ENCODE results near the gene NTN3. TPM values are rescaled to one million over a fixed set of nuclear protein-coding genes. Genes with fewer than 3 reads are reported as not detected.

The NTN3 gene
- total RNA-seq, 1 experiment from 2014 or later = not detected

DNA sequence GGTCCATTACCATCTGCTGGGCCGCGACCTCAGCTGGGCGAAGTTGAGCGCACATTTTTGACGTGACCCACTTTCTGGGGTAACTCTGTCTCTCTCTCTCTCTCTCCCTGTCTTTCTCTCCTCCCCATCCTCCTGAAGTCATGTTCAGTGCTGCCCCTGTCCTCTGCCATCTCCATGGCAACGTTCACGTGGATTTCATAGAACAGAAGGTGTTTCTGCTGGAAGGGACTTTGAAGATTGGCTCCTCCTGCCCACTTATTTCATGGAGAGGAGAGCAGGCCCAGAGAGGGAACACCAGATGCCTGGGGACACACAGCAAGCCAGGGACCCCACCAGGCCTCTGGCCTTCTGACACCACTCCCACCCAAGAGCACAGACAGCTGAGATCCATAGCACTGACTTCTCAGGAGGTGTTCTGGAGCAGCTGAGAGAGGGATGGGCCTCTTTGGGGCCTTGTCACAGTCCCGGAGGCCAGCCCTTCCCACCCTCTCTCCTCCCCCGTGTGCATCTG lies 46.0 kb upstream of the NTN3 start:
- no peaks in the 10 kb centered on the region for H3K36me3 Mint-ChIP-seq (ENCODE audit: insufficient read depth, unreplicated experiment)
- H3K9me3 Mint-ChIP-seq (ENCODE audit: unreplicated experiment) = no peaks in the 10 kb centered on the region
- POLR2A ChIA-PET = no interaction called here
- no TSS peak for BruUV-seq (replicated peaks)
- CTCF ChIA-PET = no interaction called here
- peaks cover 16% of the 10 kb centered on the region for H3K4me1 Mint-ChIP-seq (ENCODE audit: insufficient read depth, unreplicated experiment)
- TF ChIP-seq, protein P1, sequence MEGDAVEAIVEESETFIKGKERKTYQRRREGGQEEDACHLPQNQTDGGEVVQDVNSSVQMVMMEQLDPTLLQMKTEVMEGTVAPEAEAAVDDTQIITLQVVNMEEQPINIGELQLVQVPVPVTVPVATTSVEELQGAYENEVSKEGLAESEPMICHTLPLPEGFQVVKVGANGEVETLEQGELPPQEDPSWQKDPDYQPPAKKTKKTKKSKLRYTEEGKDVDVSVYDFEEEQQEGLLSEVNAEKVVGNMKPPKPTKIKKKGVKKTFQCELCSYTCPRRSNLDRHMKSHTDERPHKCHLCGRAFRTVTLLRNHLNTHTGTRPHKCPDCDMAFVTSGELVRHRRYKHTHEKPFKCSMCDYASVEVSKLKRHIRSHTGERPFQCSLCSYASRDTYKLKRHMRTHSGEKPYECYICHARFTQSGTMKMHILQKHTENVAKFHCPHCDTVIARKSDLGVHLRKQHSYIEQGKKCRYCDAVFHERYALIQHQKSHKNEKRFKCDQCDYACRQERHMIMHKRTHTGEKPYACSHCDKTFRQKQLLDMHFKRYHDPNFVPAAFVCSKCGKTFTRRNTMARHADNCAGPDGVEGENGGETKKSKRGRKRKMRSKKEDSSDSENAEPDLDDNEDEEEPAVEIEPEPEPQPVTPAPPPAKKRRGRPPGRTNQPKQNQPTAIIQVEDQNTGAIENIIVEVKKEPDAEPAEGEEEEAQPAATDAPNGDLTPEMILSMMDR (IDR thresholded peaks at IDR 0.05; ENCODE audit: unreplicated experiment) = no peak
- H3K4me3 Mint-ChIP-seq (ENCODE audit: unreplicated experiment) = no peak overlapping the region
- no peaks in the 10 kb centered on the region for H3K27me3 Mint-ChIP-seq (ENCODE audit: insufficient read depth, unreplicated experiment)
- intact Hi-C loops (cut with micrococcal nuclease) = no loop called here
- no peak for DNase-seq (ENCODE audit: unreplicated experiment)
- H3K27ac Mint-ChIP-seq (ENCODE audit: low read depth, unreplicated experiment) = no peak overlapping the region

DNA sequence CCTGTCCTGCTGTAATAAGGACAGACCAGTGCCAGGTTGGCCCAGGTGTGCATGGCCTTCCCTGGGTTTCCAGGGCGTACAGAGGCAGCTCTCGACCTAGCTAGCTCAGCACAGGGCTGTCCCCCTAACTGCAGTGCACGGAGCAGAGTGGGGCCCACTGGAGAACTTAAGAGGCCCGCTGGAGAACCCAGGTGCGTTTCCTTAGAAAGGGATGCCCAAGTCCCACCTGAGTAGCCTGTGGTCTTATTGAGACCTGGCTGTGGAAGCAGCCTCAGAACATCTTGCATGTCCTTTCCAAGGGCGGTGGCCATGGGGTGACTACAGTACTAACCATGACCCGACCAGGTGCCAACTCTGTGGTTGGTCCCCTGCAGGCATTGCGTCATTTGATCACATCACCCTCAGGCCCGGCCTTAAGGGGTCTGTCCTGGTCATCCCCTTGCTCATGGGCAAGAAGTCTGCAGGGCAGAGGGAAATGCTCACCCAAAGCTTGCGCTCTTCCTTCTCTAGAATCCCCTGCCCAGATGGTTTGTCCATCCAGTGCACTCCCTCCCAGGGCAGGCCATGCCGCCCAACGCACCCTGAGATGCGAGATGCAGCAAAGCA lies 45.2 kb upstream of the NTN3 start:
- no peak for DNase-seq (ENCODE audit: unreplicated experiment)
- H3K27me3 Mint-ChIP-seq (ENCODE audit: insufficient read depth, unreplicated experiment) = no peaks in the 10 kb centered on the region
- H3K36me3 Mint-ChIP-seq (ENCODE audit: insufficient read depth, unreplicated experiment) = no peaks in the 10 kb centered on the region
- POLR2A ChIA-PET = no interaction called here
- no peak overlapping the region for H3K4me3 Mint-ChIP-seq (ENCODE audit: unreplicated experiment)
- H3K4me1 Mint-ChIP-seq (ENCODE audit: insufficient read depth, unreplicated experiment) = peaks cover 20% of the 10 kb centered on the region
- H3K27ac Mint-ChIP-seq (ENCODE audit: low read depth, unreplicated experiment) = no peak overlapping the region
- TF ChIP-seq, protein P1 (IDR thresholded peaks at IDR 0.05; ENCODE audit: unreplicated experiment) = no peak
- no peaks in the 10 kb centered on the region for H3K9me3 Mint-ChIP-seq (ENCODE audit: unreplicated experiment)
- intact Hi-C loops (cut with micrococcal nuclease) = no loop called here
- CTCF ChIA-PET = interaction anchor here (0.5 kb wide), 1 partner anchor 44 kb away, joined by 3 read pairs; no protein-coding TSS in a partner anchor
- no TSS peak for BruUV-seq (replicated peaks)

DNA sequence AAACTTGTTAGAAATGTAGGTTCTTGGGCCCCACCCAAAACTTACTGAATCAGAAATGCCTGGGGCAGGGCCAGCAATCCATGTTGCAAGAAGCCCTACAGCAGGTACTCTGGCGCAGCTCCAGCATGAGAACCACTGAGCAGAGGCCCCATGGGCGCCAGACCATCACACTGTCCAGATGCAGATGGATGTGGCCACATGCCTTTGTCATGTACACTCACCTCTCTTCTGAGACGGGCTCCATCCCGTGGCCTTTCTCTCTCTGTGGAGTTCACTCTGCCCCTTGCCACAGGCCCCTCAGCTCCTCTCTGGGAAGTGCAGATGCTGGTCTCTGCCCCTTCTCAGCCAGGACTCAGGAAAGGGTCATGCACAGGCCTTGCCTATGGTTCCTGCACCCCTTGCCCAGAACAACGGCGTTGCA lies 44.1 kb upstream of the NTN3 start:
- Mint-ChIP-seq H3K36me3 (ENCODE audit: insufficient read depth, unreplicated experiment) (no peaks in the 10 kb centered on the region), H3K27ac (ENCODE audit: low read depth, unreplicated experiment) (no peak overlapping the region), H3K4me3 (ENCODE audit: unreplicated experiment) (no peak overlapping the region), H3K27me3 (ENCODE audit: insufficient read depth, unreplicated experiment) (no peaks in the 10 kb centered on the region), H3K4me1 (ENCODE audit: insufficient read depth, unreplicated experiment) (peaks cover 20% of the 10 kb centered on the region), H3K9me3 (ENCODE audit: unreplicated experiment) (no peaks in the 10 kb centered on the region)
- ChIA-PET POLR2A (interaction anchor here (0.6 kb wide), 1 partner anchor 176 kb away, joined by 4 read pairs; no protein-coding TSS in a partner anchor), CTCF (no interaction called here)
- no TSS peak for BruUV-seq (replicated peaks)
- TF ChIP-seq, protein P1 (IDR thresholded peaks at IDR 0.05; ENCODE audit: unreplicated experiment) = no peak
- intact Hi-C loops (cut with micrococcal nuclease) = no loop called here
- DNase-seq (ENCODE audit: unreplicated experiment) = peak; percentile 85

DNA sequence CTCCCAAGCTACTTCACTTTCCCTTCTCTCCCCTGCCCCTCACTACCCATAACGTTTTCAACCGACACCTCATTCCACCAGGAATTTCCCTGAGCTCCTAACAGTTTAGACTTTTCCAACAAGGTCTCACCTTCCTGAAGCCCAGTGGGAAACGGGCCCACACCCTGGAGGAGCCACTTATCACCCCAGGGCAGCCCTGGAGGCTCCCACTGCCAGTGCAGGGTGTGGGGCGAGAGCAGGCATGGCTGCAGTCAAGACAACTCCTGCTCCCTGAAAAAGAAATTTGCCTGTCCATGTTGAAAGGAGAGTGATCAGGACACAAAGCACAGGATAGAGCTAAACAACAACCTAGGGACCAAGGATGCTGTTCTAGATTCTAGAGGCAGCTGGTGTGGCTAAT lies 43.6 kb upstream of the NTN3 start:
- no peaks in the 10 kb centered on the region for H3K27me3 Mint-ChIP-seq (ENCODE audit: insufficient read depth, unreplicated experiment)
- no TSS peak for BruUV-seq (replicated peaks)
- TF ChIP-seq, protein P1 (IDR thresholded peaks at IDR 0.05; ENCODE audit: unreplicated experiment) = no peak
- no peak for DNase-seq (ENCODE audit: unreplicated experiment)
- no peak overlapping the region for H3K27ac Mint-ChIP-seq (ENCODE audit: low read depth, unreplicated experiment)
- POLR2A ChIA-PET = interaction anchor here (0.6 kb wide), 1 partner anchor 176 kb away, joined by 4 read pairs; no protein-coding TSS in a partner anchor
- H3K4me1 Mint-ChIP-seq (ENCODE audit: insufficient read depth, unreplicated experiment) = peaks cover 20% of the 10 kb centered on the region
- no peaks in the 10 kb centered on the region for H3K9me3 Mint-ChIP-seq (ENCODE audit: unreplicated experiment)
- H3K36me3 Mint-ChIP-seq (ENCODE audit: insufficient read depth, unreplicated experiment) = no peaks in the 10 kb centered on the region
- CTCF ChIA-PET = interaction anchor here (0.6 kb wide), 1 partner anchor 69 kb away, joined by 3 read pairs; no protein-coding TSS in a partner anchor
- intact Hi-C loops (cut with micrococcal nuclease) = no loop called here
- H3K4me3 Mint-ChIP-seq (ENCODE audit: unreplicated experiment) = peak overlapping the region; percentile 86
